Osteocyte (in vitro differentiated cells): Measurements from ENCODE around the gene DCAF6. TPM values are rescaled to one million over a fixed set of nuclear protein-coding genes. Genes with fewer than 3 reads are reported as not detected.
A peak's percentile ranks its signal among the peaks of the same experiment; 100 is the strongest.

Experiments
- DNase-seq: peaks from one replicate; pipeline ENCODE4 v3.0.0; 2021; ENCODE audit warnings: mixed read lengths; ENCODE audit not compliant: unreplicated experiment; ENCODE audit errors: extremely low spot score
- H3K27ac Mint-ChIP-seq: one replicate; pipeline ENCODE4 v1.8.0; 2021; ENCODE audit warnings: mild to moderate bottlenecking, mixed read lengths; ENCODE audit not compliant: unreplicated experiment
- H3K27me3 Mint-ChIP-seq: one replicate; pipeline ENCODE4 v1.8.0; 2021; ENCODE audit warnings: mixed read lengths; ENCODE audit not compliant: unreplicated experiment
- H3K36me3 Mint-ChIP-seq: one replicate; pipeline ENCODE4 v1.8.0; 2021; ENCODE audit warnings: mixed read lengths; ENCODE audit not compliant: unreplicated experiment
- H3K4me1 Mint-ChIP-seq: one replicate; pipeline ENCODE4 v1.8.0; 2021; ENCODE audit warnings: mixed read lengths; ENCODE audit not compliant: unreplicated experiment
- H3K4me3 Mint-ChIP-seq: one replicate; pipeline ENCODE4 v1.8.0; 2021; ENCODE audit warnings: mild to moderate bottlenecking, moderate library complexity, mixed read lengths; ENCODE audit not compliant: unreplicated experiment
- H3K9me3 Mint-ChIP-seq: one replicate; pipeline ENCODE4 v1.8.0; 2021; ENCODE audit warnings: mixed read lengths; ENCODE audit not compliant: unreplicated experiment
- total RNA-seq: library from RNA; stranded (reverse); gene quantifications from 2 replicates; pipeline ENCODE4 v1.2.1, GENCODE V29; 2021
- TF ChIP-seq, protein P1 (sequence below): fragments of 200-600 bp; sonication (generic); IDR thresholded peaks from 2 replicates; pipeline ENCODE4 v1.5.0; 2021; ENCODE audit warnings: antibody characterized with exemption, mild to moderate bottlenecking, moderate library complexity

Gene DCAF6
- total RNA-seq, 1 donor from 2014 or later = 56.8 TPM

- no peak for DNase-seq
- TF ChIP-seq, protein P1, sequence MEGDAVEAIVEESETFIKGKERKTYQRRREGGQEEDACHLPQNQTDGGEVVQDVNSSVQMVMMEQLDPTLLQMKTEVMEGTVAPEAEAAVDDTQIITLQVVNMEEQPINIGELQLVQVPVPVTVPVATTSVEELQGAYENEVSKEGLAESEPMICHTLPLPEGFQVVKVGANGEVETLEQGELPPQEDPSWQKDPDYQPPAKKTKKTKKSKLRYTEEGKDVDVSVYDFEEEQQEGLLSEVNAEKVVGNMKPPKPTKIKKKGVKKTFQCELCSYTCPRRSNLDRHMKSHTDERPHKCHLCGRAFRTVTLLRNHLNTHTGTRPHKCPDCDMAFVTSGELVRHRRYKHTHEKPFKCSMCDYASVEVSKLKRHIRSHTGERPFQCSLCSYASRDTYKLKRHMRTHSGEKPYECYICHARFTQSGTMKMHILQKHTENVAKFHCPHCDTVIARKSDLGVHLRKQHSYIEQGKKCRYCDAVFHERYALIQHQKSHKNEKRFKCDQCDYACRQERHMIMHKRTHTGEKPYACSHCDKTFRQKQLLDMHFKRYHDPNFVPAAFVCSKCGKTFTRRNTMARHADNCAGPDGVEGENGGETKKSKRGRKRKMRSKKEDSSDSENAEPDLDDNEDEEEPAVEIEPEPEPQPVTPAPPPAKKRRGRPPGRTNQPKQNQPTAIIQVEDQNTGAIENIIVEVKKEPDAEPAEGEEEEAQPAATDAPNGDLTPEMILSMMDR = no peak
- Mint-ChIP-seq H3K4me3 (no peak overlapping the region), H3K4me1 (peaks cover 2% of the 10 kb centered on the region), H3K36me3 (no peaks in the 10 kb centered on the region), H3K9me3 (no peaks in the 10 kb centered on the region), H3K27me3 (no peaks in the 10 kb centered on the region), H3K27ac (no peak overlapping the region)
Observed at GRCh38 chr1:167898578-167899222, 37.8 kb upstream of the DCAF6 start.

- Mint-ChIP-seq H3K36me3 (no peaks in the 10 kb centered on the region), H3K27me3 (no peaks in the 10 kb centered on the region), H3K4me1 (peaks cover 6% of the 10 kb centered on the region), H3K4me3 (no peak overlapping the region), H3K27ac (no peak overlapping the region), H3K9me3 (no peaks in the 10 kb centered on the region)
- TF ChIP-seq, protein P1 = no peak
- DNase-seq = no peak
Observed at GRCh38 chr1:167899253-167899681, 37.2 kb upstream of the DCAF6 start.

GRCh38 chr1:167900907-167901306 lies 35.6 kb upstream of the DCAF6 start:
- DNase-seq = no peak
- no peaks in the 10 kb centered on the region for H3K9me3 Mint-ChIP-seq
- H3K36me3 Mint-ChIP-seq = no peaks in the 10 kb centered on the region
- TF ChIP-seq, protein P1 = no peak
- H3K4me1 Mint-ChIP-seq = peaks cover 23% of the 10 kb centered on the region
- no peak overlapping the region for H3K27ac Mint-ChIP-seq
- no peak overlapping the region for H3K4me3 Mint-ChIP-seq
- no peaks in the 10 kb centered on the region for H3K27me3 Mint-ChIP-seq

GRCh38 chr1:167904652-167905130 lies 31.8 kb upstream of the DCAF6 start:
- peaks cover 27% of the 10 kb centered on the region for H3K4me1 Mint-ChIP-seq
- TF ChIP-seq, protein P1 = no peak
- H3K36me3 Mint-ChIP-seq = no peaks in the 10 kb centered on the region
- peak overlapping the region; percentile 86 for H3K27ac Mint-ChIP-seq
- H3K27me3 Mint-ChIP-seq = no peaks in the 10 kb centered on the region
- H3K4me3 Mint-ChIP-seq = no peak overlapping the region
- no peak for DNase-seq
- H3K9me3 Mint-ChIP-seq = peaks cover 5% of the 10 kb centered on the region

DNA sequence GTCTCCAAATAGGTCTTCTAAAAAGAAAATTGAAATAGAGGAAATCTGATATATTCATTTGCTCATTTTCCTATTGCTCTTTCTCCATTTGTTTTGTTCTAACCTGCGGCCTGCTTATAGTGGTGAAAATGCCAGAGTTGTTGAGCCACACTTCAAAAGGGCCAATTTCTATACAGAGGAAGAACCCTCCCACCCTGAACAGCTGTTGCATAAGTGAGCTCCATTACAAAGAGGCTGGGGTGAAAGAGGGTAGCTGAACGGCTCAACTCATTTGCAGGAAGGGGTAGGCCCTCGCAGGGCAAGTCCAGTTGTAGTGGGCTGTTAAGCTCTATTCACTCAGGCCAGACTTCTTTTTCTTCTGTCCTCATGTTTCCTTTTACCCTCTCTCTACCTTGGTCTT lies 31.3 kb upstream of the DCAF6 start:
- peaks cover 2% of the 10 kb centered on the region for H3K36me3 Mint-ChIP-seq

More for the DNA sequence above, 31.3 kb upstream of the DCAF6 start:
- DNase-seq = no peak
- H3K4me1 Mint-ChIP-seq = peaks cover 29% of the 10 kb centered on the region
- peaks cover 8% of the 10 kb centered on the region for H3K9me3 Mint-ChIP-seq
- peak overlapping the region; percentile 86 for H3K27ac Mint-ChIP-seq
- TF ChIP-seq, protein P1 = no peak
- no peak overlapping the region for H3K4me3 Mint-ChIP-seq
- no peaks in the 10 kb centered on the region for H3K27me3 Mint-ChIP-seq
